OCI-LY1 (cell line): ENCODE results near the gene PDK4.

ENCODE experiments used
- EZH2 ChIP-seq: fragments of 200-600 bp; sonication (generic), shearing (Covaris generic); IDR thresholded peaks from 2 replicates; pipeline ENCODE4 v1.8.0; 2017; ENCODE audit warnings: borderline replicate concordance, mixed run types, mild to moderate bottlenecking, antibody characterized with exemption, low read length, moderate library complexity, mixed read lengths
- TF ChIP-seq, protein P1 (sequence below): fragments of 200-600 bp; sonication (generic), shearing (Covaris generic); IDR thresholded peaks from 2 replicates; pipeline ENCODE4 v1.5.1; 2017; ENCODE audit warnings: mild to moderate bottlenecking, antibody characterized with exemption, low read length, moderate library complexity, mixed read lengths

DNA sequence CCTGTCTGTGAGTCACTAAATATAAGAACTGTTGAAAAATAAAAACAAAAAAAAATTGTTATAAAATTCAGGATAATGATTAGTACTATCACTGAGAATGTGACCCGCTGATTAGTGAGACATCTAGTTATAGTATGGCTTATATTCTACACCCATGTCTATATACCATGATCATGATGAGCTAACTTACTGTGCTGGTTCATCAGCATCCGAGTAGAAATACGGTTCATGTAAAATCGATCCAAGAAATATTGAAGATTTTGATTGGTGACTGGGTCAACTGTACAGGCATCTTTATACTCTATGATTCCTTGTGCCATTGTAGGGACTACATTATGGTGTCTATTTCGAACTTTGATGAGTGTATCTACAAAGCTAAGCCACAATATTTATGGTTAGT lies 3.7 kb downstream of the PDK4 start:
- TF ChIP-seq, protein P1, sequence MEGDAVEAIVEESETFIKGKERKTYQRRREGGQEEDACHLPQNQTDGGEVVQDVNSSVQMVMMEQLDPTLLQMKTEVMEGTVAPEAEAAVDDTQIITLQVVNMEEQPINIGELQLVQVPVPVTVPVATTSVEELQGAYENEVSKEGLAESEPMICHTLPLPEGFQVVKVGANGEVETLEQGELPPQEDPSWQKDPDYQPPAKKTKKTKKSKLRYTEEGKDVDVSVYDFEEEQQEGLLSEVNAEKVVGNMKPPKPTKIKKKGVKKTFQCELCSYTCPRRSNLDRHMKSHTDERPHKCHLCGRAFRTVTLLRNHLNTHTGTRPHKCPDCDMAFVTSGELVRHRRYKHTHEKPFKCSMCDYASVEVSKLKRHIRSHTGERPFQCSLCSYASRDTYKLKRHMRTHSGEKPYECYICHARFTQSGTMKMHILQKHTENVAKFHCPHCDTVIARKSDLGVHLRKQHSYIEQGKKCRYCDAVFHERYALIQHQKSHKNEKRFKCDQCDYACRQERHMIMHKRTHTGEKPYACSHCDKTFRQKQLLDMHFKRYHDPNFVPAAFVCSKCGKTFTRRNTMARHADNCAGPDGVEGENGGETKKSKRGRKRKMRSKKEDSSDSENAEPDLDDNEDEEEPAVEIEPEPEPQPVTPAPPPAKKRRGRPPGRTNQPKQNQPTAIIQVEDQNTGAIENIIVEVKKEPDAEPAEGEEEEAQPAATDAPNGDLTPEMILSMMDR, result no peak
- TF ChIP-seq EZH2, result no peak
